Activated CD4-positive, CD25-positive, alpha-beta regulatory T cell treated with anti-CD3 and anti-CD28 coated beads, Interleukin-2, amount 50 U/mL, for 24 hours (primary cell): Measurements from ENCODE around the gene WDR64.
A peak's percentile ranks its signal among the peaks of the same experiment; 100 is the strongest.
"Not testable (repeated sequence)": the region's sequence is repeated elsewhere in the genome, so short reads cannot be mapped to it uniquely, and the experiment has no call there.

ENCODE experiments used
- ATAC-seq, 2 donors: fragments of 150-1000 bp; cut with Tn5 transposase; one replicate each; pipeline ENCODE4 v1.10.0; 2021; ENCODE audit warnings: mild to moderate bottlenecking in 1 of 2, moderate library complexity in 1 of 2

Gene WDR64

GRCh38 chr1:241658081-241658793, 6.2 kb downstream of the WDR64 start:
- no peak for ATAC-seq

- ATAC-seq = not testable (repeated sequence)
These were observed 6.9 kb downstream of the WDR64 start for GRCh38 chr1:241659016-241659415.

GRCh38 chr1:241660424-241660972, 8.4 kb downstream of the WDR64 start:
- no peak for ATAC-seq

GRCh38 chr1:241666419-241666818, 14.3 kb downstream of the WDR64 start:
- no peak for ATAC-seq

GRCh38 chr1:241672301-241672700, 20.2 kb downstream of the WDR64 start:
- ATAC-seq = no peak

- no peak for ATAC-seq
These were observed 22.8 kb downstream of the WDR64 start for GRCh38 chr1:241674805-241675384.

GRCh38 chr1:241675983-241676382, 23.9 kb downstream of the WDR64 start:
- no peak for ATAC-seq

- ATAC-seq = peak; percentile 97 to 98
These were observed 25.1 kb downstream of the WDR64 start for GRCh38 chr1:241677201-241677600.

- ATAC-seq = no peak
These were observed 26.5 kb downstream of the WDR64 start for GRCh38 chr1:241678536-241678935.

- no peak for ATAC-seq
These were observed 27.3 kb downstream of the WDR64 start for GRCh38 chr1:241679404-241679803.

- ATAC-seq = no peak
These were observed 27.9 kb downstream of the WDR64 start for GRCh38 chr1:241679961-241680360.

GRCh38 chr1:241681861-241682448, 29.9 kb downstream of the WDR64 start:
- ATAC-seq = not testable (repeated sequence)

- ATAC-seq = no peak
These were observed 30.8 kb downstream of the WDR64 start for GRCh38 chr1:241682921-241683320.

GRCh38 chr1:241684108-241684507, 32.0 kb downstream of the WDR64 start:
- ATAC-seq = no peak

- ATAC-seq = peak in 1 of 2 donors; percentile 17
These were observed 36.9 kb downstream of the WDR64 start for GRCh38 chr1:241688940-241689368.

- ATAC-seq = no peak
These were observed 43.4 kb downstream of the WDR64 start for GRCh38 chr1:241695246-241696171.

- ATAC-seq = no peak
These were observed 44.2 kb downstream of the WDR64 start for GRCh38 chr1:241696172-241696814.

- no peak for ATAC-seq
These were observed 44.9 kb downstream of the WDR64 start for GRCh38 chr1:241696815-241697639.

GRCh38 chr1:241697640-241698018, 45.5 kb downstream of the WDR64 start:
- no peak for ATAC-seq

- no peak for ATAC-seq
These were observed 46.1 kb downstream of the WDR64 start for GRCh38 chr1:241698177-241698576.
